Mammary epithelial cell (primary cell): ENCODE results near the gene SMC3.

Experiments used
- CTCF ChIP-seq, 2 donors: IDR thresholded peaks in 1 of 2; conservative IDR thresholded peaks in 1 of 2; 2 replicates each; pipeline ENCODE4 v1.5.1; 2011 to 2012; ENCODE audit warnings: inconsistent platforms in 2 of 2, low read length in 2 of 2, mild to moderate bottlenecking in 2 of 2, control low read depth in 1 of 2, low read depth in 1 of 2; ENCODE audit not compliant: insufficient read depth in 1 of 2; ENCODE audit errors: extremely low read depth in 1 of 2
- EZH2 ChIP-seq: IDR thresholded peaks from 2 replicates; pipeline ENCODE4 v1.6.1; 2012; ENCODE audit warnings: low read length, inconsistent platforms, borderline replicate concordance

- no peak for TF ChIP-seq CTCF (conservative IDR thresholded peaks at IDR 0.05 in 1 of 2, IDR thresholded peaks at IDR 0.05 in 1 of 2; ENCODE audit: extremely low read depth in 1 of 2, insufficient read depth in 1 of 2, low read depth in 1 of 2, low read length in 2 of 2)
- no peak for TF ChIP-seq EZH2
These were observed 34.3 kb upstream of the SMC3 start for GRCh38 chr10:110533149-110533548.
